NB4 (cell line): Measurements from ENCODE around the gene ZC3H11A.
"Not testable (repeated sequence)": the region's sequence is repeated elsewhere in the genome, so short reads cannot be mapped to it uniquely, and the experiment has no call there.

Source experiments
- DNase-seq: peaks from one replicate; pipeline ENCODE4 v3.0.0; 2010; ENCODE audit warnings: low read depth
- H3K4me3 ChIP-seq: one replicate; pipeline ENCODE4 v1.5.1; 2011; ENCODE audit warnings: mild to moderate bottlenecking, low read depth, low read length, moderate library complexity
- MYC ChIP-seq: IDR thresholded peaks from 2 replicates; pipeline ENCODE4 v1.6.1; 2011; ENCODE audit warnings: low read depth, low read length
- POLR2A ChIP-seq: IDR thresholded peaks from 2 replicates; pipeline ENCODE4 v1.6.1; 2011; ENCODE audit warnings: mild to moderate bottlenecking; ENCODE audit not compliant: insufficient read length; ENCODE audit errors: extremely low read depth
- TF ChIP-seq, protein P1 (sequence below): IDR thresholded peaks from 2 replicates; pipeline ENCODE4 v1.6.1; 2011; ENCODE audit warnings: low read depth, low read length
- TF ChIP-seq, protein P2 (sequence below): IDR thresholded peaks from one replicate; pipeline ENCODE4 v1.5.1; 2012; ENCODE audit warnings: low read depth, low read length

ZC3H11A gene

DNA sequence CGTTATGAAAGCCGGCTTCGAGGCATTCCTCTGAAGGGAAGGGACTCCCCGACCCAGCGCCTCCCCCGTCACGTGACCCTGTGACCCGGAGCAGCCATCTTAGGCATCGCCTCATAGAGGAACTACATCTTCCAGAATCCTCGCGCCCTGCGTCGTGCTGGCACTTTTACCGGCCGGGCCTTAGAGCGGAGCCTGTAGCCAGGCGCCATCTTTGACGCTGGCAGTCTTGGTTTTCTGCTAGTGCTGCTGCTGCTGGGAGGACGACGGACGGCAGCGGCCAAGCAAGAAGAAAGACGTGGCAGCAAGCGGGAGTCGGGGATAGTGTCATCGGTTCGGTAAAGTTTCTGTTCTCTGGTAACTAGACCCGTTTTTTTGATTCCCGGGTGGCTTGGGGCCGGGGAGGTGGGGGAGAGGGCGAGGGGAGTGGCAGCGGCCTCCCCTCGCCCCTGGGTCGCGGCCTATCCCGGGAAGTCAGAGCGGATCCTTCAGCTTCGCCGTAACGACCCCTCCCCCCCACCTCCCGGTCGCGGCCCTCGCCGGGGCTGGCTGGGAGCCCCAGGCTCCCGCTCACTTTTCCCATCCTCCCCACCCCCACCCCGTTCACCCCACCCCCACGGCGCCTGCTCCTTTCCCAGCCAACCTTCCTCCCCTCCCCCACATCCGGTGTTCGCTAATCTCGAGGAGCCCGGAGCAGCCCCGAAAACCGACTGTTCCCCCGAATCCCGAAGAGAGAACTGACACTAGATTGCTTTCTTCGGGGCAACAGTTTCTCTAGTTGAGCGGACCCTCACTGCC lies at the start of gene ZC3H11A, which contains the start of gene ZBED6:
ZC3H11A (plus strand) TSS at position 183 of the 795 bp plus-strand sequence. CDS start 21,448 bp downstream, outside the sequence.
ZBED6 (plus strand) TSS at position 183 of the 795 bp plus-strand sequence. CDS start 1,900 bp downstream, outside the sequence.
- peak within 1 kb of the TSS; percentile 95 for H3K4me3 ChIP-seq
- peak; percentile 98 for DNase-seq
- TF ChIP-seq POLR2A (peak; percentile 36), MYC (peak; percentile 59)
- TF ChIP-seq, protein P1, sequence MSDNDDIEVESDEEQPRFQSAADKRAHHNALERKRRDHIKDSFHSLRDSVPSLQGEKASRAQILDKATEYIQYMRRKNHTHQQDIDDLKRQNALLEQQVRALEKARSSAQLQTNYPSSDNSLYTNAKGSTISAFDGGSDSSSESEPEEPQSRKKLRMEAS, result peak; percentile 94
- TF ChIP-seq, protein P2, sequence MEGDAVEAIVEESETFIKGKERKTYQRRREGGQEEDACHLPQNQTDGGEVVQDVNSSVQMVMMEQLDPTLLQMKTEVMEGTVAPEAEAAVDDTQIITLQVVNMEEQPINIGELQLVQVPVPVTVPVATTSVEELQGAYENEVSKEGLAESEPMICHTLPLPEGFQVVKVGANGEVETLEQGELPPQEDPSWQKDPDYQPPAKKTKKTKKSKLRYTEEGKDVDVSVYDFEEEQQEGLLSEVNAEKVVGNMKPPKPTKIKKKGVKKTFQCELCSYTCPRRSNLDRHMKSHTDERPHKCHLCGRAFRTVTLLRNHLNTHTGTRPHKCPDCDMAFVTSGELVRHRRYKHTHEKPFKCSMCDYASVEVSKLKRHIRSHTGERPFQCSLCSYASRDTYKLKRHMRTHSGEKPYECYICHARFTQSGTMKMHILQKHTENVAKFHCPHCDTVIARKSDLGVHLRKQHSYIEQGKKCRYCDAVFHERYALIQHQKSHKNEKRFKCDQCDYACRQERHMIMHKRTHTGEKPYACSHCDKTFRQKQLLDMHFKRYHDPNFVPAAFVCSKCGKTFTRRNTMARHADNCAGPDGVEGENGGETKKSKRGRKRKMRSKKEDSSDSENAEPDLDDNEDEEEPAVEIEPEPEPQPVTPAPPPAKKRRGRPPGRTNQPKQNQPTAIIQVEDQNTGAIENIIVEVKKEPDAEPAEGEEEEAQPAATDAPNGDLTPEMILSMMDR, result no peak

DNA sequence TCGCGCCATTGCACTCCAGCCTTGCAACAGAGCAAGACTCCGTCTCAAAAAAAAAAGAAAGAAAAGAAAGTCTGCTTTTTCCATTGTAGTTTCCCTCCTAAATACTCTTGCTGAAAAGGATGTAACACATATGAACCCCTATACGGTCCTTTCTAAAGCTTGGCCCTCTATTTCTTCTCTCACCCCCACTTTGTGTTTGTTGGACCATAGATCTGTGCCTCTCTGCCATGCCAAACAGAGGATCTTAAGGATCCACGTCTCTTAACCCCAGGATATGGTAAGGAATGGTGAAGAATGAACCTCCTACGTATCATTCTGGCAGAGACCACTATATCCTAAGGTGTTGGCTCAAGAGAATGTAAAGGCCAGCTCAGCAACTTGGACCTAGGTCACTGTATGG lies 49.1 kb upstream of the ZC3H11A start:
- DNase-seq, result no peak

DNA sequence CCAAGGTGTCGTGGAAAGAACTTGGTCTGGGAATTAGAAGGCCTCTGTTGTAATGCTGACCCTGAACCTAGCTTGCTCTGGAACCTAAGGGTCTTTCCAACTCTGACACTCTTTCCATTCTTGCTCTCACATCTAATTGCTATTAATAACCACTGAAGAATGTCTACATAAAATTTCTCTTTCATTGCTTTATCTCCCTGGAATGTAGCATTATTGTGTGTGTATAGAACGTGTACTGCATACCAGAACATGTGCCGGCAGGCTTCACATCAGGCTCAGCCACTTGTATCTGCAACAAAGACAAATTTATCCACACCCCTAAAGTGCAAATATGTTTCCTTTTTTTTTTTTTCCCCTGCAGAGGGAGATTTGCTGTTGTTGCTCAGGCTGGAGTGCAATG lies 44.4 kb upstream of the ZC3H11A start:
- TF ChIP-seq POLR2A, result no peak
- TF ChIP-seq, protein P2, result no peak
- TF ChIP-seq MYC, result no peak
- TF ChIP-seq, protein P1, result no peak
- no peak overlapping the region for H3K4me3 ChIP-seq
- DNase-seq, result no peak

More for the DNA sequence above, 49.1 kb upstream of the ZC3H11A start:
- H3K4me3 ChIP-seq, result no peak overlapping the region
- TF ChIP-seq MYC (no peak), POLR2A (no peak)
- TF ChIP-seq, protein P2, result no peak
- TF ChIP-seq, protein P1, result no peak

DNA sequence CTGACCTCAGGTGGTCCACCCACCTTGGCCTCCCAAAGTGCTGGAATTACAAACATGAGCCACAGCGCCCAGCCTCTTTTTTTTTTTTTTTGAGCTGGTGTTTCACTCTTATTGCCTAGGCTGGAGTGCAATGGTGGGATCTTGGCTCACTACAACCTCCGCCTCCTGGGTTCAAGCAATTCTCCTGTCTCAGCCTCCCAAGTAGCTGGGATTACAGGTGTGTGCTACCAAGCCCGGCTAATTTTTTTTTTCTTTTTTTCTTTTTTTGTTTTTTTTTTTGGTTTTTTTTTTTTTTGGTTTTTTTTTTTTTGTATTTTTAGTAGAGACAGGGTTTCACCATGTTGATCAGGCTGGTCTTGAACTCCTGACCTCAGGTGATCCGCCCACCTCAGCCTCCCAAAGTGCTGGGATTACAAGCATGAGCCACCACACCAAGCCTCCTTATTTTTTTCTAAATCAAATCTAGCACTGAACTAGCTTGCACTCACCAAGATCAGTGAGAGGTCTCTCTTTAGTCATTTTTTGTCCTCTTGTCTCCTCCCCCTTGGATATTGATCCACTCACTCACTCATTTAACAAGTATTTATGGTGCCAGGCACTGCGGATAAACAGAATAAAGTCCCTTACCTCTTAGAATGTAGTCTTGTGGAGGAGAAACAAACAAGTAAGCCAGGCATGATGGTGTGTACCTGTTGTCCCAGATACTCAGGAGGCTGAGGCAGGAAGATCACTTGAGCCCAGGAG lies 43.6 kb upstream of the ZC3H11A start:
- not testable (repeated sequence) for DNase-seq, H3K4me3 ChIP-seq

DNA sequence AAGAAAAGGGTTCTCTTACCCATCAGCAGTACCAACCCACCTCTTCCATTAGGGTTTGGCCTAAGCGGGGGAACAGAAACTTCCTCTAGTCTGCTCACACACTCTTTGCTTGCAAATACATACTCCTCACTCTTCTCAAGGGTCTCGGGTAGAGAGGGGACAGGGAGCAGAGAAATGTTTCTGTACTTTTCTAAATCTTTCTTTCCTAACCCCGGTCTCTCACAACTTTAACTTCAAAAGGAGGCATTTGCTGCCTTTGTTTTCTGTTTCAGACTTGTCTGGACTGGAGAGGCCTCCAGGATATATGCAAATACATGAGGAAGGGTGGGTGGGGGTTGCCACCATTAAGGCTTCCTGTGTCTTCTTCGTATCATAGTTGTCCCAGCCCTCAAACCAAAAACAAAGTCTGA lies 41.0 kb upstream of the ZC3H11A start:
- no peak overlapping the region for H3K4me3 ChIP-seq
- no peak for DNase-seq
- TF ChIP-seq, protein P1, result no peak
- TF ChIP-seq, protein P2, result no peak
- TF ChIP-seq POLR2A (no peak), MYC (no peak)

DNA sequence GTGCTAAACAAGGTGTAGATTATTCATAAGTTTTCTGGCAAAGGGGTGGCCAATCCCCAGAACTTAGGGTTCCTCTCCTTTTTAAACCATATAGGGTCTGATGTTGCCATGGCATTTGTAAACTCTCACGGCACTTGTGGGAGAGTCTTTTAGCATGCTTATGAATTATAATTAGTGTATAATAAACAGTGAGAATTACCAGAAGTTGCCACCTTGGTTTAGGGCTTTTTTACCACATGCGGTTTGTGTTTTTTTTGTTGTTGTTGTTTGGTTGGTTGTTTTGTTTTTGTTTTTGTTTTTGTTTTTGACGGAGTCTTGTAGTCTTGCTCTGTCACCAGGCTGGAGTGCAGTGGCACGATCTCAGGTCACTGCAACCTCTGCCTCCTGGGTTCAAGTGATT lies 39.4 kb upstream of the ZC3H11A start:
- no peak for TF ChIP-seq POLR2A
- TF ChIP-seq, protein P2, result no peak
- no peak for TF ChIP-seq MYC
- TF ChIP-seq, protein P1, result no peak
- H3K4me3 ChIP-seq, result no peak overlapping the region
- no peak for DNase-seq

DNA sequence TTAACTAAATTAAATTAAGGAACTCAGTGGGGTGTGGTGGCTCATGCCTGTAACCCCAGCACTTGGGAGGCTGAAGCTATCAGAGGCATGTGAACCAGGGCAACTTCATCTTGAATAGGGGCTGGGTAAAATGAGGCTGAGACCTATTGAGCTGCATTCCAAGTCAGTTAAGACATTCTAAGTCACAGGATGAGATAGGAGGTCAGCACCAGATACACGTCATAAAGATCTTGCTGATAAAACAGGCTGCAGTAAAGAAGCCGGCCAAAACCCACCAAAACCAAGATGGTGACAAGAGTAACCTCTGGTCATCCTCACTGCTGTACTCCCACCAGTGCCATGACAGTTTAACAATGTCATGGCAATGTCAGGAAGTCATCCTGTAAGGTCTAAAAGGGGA lies 36.7 kb upstream of the ZC3H11A start:
- DNase-seq, result not testable (repeated sequence)

More for the DNA sequence above, 36.7 kb upstream of the ZC3H11A start:
- not testable (repeated sequence) for H3K4me3 ChIP-seq
